Activated naive CD8-positive, alpha-beta T cell treated with anti-CD3 and anti-CD28 coated beads for 36 hours (primary cell): ENCODE measurements around the gene TMEM106C. TPM values are rescaled to one million over a fixed set of nuclear protein-coding genes. Genes with fewer than 3 reads are reported as not detected.

Experiments
- DNase-seq: peaks from one replicate; pipeline ENCODE4 v3.0.0; 2021
- H3K27ac Mint-ChIP-seq: one replicate; pipeline ENCODE4 v1.8.0; 2022; ENCODE audit warnings: mild to moderate bottlenecking, moderate library complexity, mixed read lengths
- H3K27me3 Mint-ChIP-seq: one replicate; pipeline ENCODE4 v1.8.0; 2022; ENCODE audit warnings: mild to moderate bottlenecking, mixed read lengths
- H3K36me3 Mint-ChIP-seq: one replicate; pipeline ENCODE4 v1.8.0; 2021; ENCODE audit warnings: mild to moderate bottlenecking, mixed read lengths
- H3K4me1 Mint-ChIP-seq: one replicate; pipeline ENCODE4 v1.8.0; 2021; ENCODE audit warnings: mixed read lengths
- H3K4me3 Mint-ChIP-seq: one replicate; pipeline ENCODE4 v1.8.0; 2022; ENCODE audit warnings: mild to moderate bottlenecking, moderate library complexity, mixed read lengths
- H3K9me3 Mint-ChIP-seq: one replicate; pipeline ENCODE4 v1.8.0; 2022; ENCODE audit warnings: mixed read lengths
- total RNA-seq, 2 experiments: library from RNA; stranded (reverse); gene quantifications; one replicate each; pipeline ENCODE4 v1.2.3, GENCODE V29; 2021

The TMEM106C gene
- total RNA-seq, 2 experiments from 2014 or later: 158 to 168 TPM

- H3K27me3 Mint-ChIP-seq: peaks cover 4% of the 10 kb centered on the region
- no peaks in the 10 kb centered on the region for H3K36me3 Mint-ChIP-seq
- H3K9me3 Mint-ChIP-seq: no peaks in the 10 kb centered on the region
- H3K4me3 Mint-ChIP-seq: no peak overlapping the region
- H3K27ac Mint-ChIP-seq: no peak overlapping the region
- H3K4me1 Mint-ChIP-seq: no peaks in the 10 kb centered on the region
- DNase-seq: no peak
Observed at GRCh38 chr12:47980779-47981495, 17.5 kb downstream of the TMEM106C start.

- Mint-ChIP-seq H3K36me3 (no peaks in the 10 kb centered on the region), H3K4me1 (no peaks in the 10 kb centered on the region), H3K27ac (no peak overlapping the region), H3K9me3 (no peaks in the 10 kb centered on the region), H3K27me3 (peaks cover 8% of the 10 kb centered on the region), H3K4me3 (no peak overlapping the region)
- no peak for DNase-seq
Observed at GRCh38 chr12:47981496-47982260, 18.3 kb downstream of the TMEM106C start.

GRCh38 chr12:47982311-47982710, 18.9 kb downstream of the TMEM106C start:
- Mint-ChIP-seq H3K4me3 (no peak overlapping the region), H3K9me3 (no peaks in the 10 kb centered on the region), H3K27ac (no peak overlapping the region), H3K36me3 (no peaks in the 10 kb centered on the region), H3K4me1 (no peaks in the 10 kb centered on the region), H3K27me3 (peaks cover 8% of the 10 kb centered on the region)
- DNase-seq: no peak

GRCh38 chr12:47982770-47983169, 19.4 kb downstream of the TMEM106C start:
- Mint-ChIP-seq H3K36me3 (no peaks in the 10 kb centered on the region), H3K4me3 (no peak overlapping the region), H3K27me3 (peaks cover 9% of the 10 kb centered on the region), H3K4me1 (no peaks in the 10 kb centered on the region), H3K9me3 (no peaks in the 10 kb centered on the region), H3K27ac (no peak overlapping the region)
- no peak for DNase-seq

- Mint-ChIP-seq H3K4me3 (no peak overlapping the region), H3K36me3 (no peaks in the 10 kb centered on the region), H3K27ac (no peak overlapping the region), H3K4me1 (no peaks in the 10 kb centered on the region), H3K9me3 (no peaks in the 10 kb centered on the region), H3K27me3 (peaks cover 17% of the 10 kb centered on the region)
- DNase-seq: no peak
Observed at GRCh38 chr12:47983541-47984115, 20.2 kb downstream of the TMEM106C start.

- H3K4me1 Mint-ChIP-seq: peaks cover 2% of the 10 kb centered on the region
- no peaks in the 10 kb centered on the region for H3K9me3 Mint-ChIP-seq
- no peak for DNase-seq
- H3K36me3 Mint-ChIP-seq: no peaks in the 10 kb centered on the region
- H3K4me3 Mint-ChIP-seq: no peak overlapping the region
- H3K27ac Mint-ChIP-seq: no peak overlapping the region
- peaks cover 17% of the 10 kb centered on the region for H3K27me3 Mint-ChIP-seq
Observed at GRCh38 chr12:47984331-47984801, 21.0 kb downstream of the TMEM106C start.

- Mint-ChIP-seq H3K4me3 (no peak overlapping the region), H3K9me3 (no peaks in the 10 kb centered on the region), H3K36me3 (no peaks in the 10 kb centered on the region), H3K4me1 (peaks cover 16% of the 10 kb centered on the region), H3K27ac (no peak overlapping the region), H3K27me3 (peaks cover 17% of the 10 kb centered on the region)
- DNase-seq: no peak
Observed at GRCh38 chr12:47985596-47986290, 22.3 kb downstream of the TMEM106C start.

GRCh38 chr12:47986291-47986660, 22.9 kb downstream of the TMEM106C start:
- H3K4me3 Mint-ChIP-seq: no peak overlapping the region
- H3K27ac Mint-ChIP-seq: no peak overlapping the region
- no peak for DNase-seq
- peaks cover 17% of the 10 kb centered on the region for H3K27me3 Mint-ChIP-seq
- no peaks in the 10 kb centered on the region for H3K9me3 Mint-ChIP-seq
- H3K4me1 Mint-ChIP-seq: peaks cover 21% of the 10 kb centered on the region
- H3K36me3 Mint-ChIP-seq: no peaks in the 10 kb centered on the region

- H3K27ac Mint-ChIP-seq: no peak overlapping the region
- DNase-seq: no peak
Observed at GRCh38 chr12:47986832-47987231, 23.4 kb downstream of the TMEM106C start.

GRCh38 chr12:47987411-47988072, 24.1 kb downstream of the TMEM106C start:
- DNase-seq: no peak
- Mint-ChIP-seq H3K4me3 (no peak overlapping the region), H3K27me3 (peaks cover 22% of the 10 kb centered on the region), H3K27ac (no peak overlapping the region), H3K4me1 (peaks cover 23% of the 10 kb centered on the region), H3K9me3 (no peaks in the 10 kb centered on the region), H3K36me3 (no peaks in the 10 kb centered on the region)

More at GRCh38 chr12:47986832-47987231, 23.4 kb downstream of the TMEM106C start:
- Mint-ChIP-seq H3K4me3 (no peak overlapping the region), H3K4me1 (peaks cover 23% of the 10 kb centered on the region), H3K27me3 (peaks cover 17% of the 10 kb centered on the region), H3K9me3 (no peaks in the 10 kb centered on the region), H3K36me3 (no peaks in the 10 kb centered on the region)

- DNase-seq: no peak
- H3K4me3 Mint-ChIP-seq: no peak overlapping the region
- H3K36me3 Mint-ChIP-seq: no peaks in the 10 kb centered on the region
- H3K27me3 Mint-ChIP-seq: peaks cover 28% of the 10 kb centered on the region
- no peaks in the 10 kb centered on the region for H3K9me3 Mint-ChIP-seq
- H3K27ac Mint-ChIP-seq: no peak overlapping the region
- H3K4me1 Mint-ChIP-seq: peaks cover 23% of the 10 kb centered on the region
Observed at GRCh38 chr12:47988073-47989022, 25.0 kb downstream of the TMEM106C start.

GRCh38 chr12:47989023-47989417, 25.6 kb downstream of the TMEM106C start:
- H3K36me3 Mint-ChIP-seq: no peaks in the 10 kb centered on the region
- DNase-seq: no peak
- H3K4me3 Mint-ChIP-seq: no peak overlapping the region
- H3K27me3 Mint-ChIP-seq: peaks cover 33% of the 10 kb centered on the region
- no peaks in the 10 kb centered on the region for H3K9me3 Mint-ChIP-seq
- no peak overlapping the region for H3K27ac Mint-ChIP-seq
- peaks cover 23% of the 10 kb centered on the region for H3K4me1 Mint-ChIP-seq

GRCh38 chr12:47989666-47990065, 26.3 kb downstream of the TMEM106C start:
- Mint-ChIP-seq H3K9me3 (no peaks in the 10 kb centered on the region), H3K27me3 (peaks cover 32% of the 10 kb centered on the region), H3K4me3 (no peak overlapping the region), H3K36me3 (no peaks in the 10 kb centered on the region), H3K4me1 (peaks cover 23% of the 10 kb centered on the region), H3K27ac (no peak overlapping the region)
- DNase-seq: no peak
